GM21515 (cell line): ENCODE results near the gene KRT80.

Experiments used
- ATAC-seq: cut with Tn5 transposase; IDR thresholded peaks from one replicate; pipeline ENCODE4 v1.9.1; 2021; ENCODE audit not compliant: unreplicated experiment

Gene KRT80

GRCh38 chr12:52181746-52182145 lies 10.1 kb downstream of the KRT80 start:
- ATAC-seq = no peak

- ATAC-seq = no peak
These were observed 10.7 kb downstream of the KRT80 start for GRCh38 chr12:52180971-52181628.

- no peak for ATAC-seq
These were observed 12.3 kb downstream of the KRT80 start for GRCh38 chr12:52179396-52179973.

- no peak for ATAC-seq
These were observed 12.8 kb downstream of the KRT80 start for GRCh38 chr12:52178984-52179383.

- no peak for ATAC-seq
These were observed 13.4 kb downstream of the KRT80 start for GRCh38 chr12:52178443-52178842.

GRCh38 chr12:52175371-52176350 lies 16.2 kb downstream of the KRT80 start:
- no peak for ATAC-seq

- no peak for ATAC-seq
These were observed 18.3 kb downstream of the KRT80 start for GRCh38 chr12:52173526-52173925.

- no peak for ATAC-seq
These were observed 18.9 kb downstream of the KRT80 start for GRCh38 chr12:52172956-52173355.

- ATAC-seq = no peak
These were observed 19.8 kb downstream of the KRT80 start for GRCh38 chr12:52171950-52172512.

GRCh38 chr12:52170827-52171226 lies 21.0 kb downstream of the KRT80 start:
- ATAC-seq = no peak

- ATAC-seq = no peak
These were observed 21.9 kb downstream of the KRT80 start for GRCh38 chr12:52169886-52170285.

GRCh38 chr12:52168019-52168717 lies 23.6 kb downstream of the KRT80 start:
- no peak for ATAC-seq

- ATAC-seq = no peak
These were observed 24.3 kb downstream of the KRT80 start for GRCh38 chr12:52167526-52167925.

GRCh38 chr12:52166672-52167071 lies 25.1 kb downstream of the KRT80 start:
- ATAC-seq = no peak

GRCh38 chr12:52165096-52165855 lies 26.5 kb downstream of the KRT80 start:
- ATAC-seq = no peak

- ATAC-seq = no peak
These were observed 27.2 kb downstream of the KRT80 start for GRCh38 chr12:52164624-52165023.

GRCh38 chr12:52162981-52163380 lies 28.8 kb downstream of the KRT80 start:
- no peak for ATAC-seq

- no peak for ATAC-seq
These were observed 31.6 kb downstream of the KRT80 start for GRCh38 chr12:52160200-52160599.

- ATAC-seq = no peak
These were observed 34.2 kb downstream of the KRT80 start for GRCh38 chr12:52157566-52158150.
